Upper lobe of left lung (tissue), 6 donors: ENCODE measurements around the gene TUBG2. TPM values are rescaled to one million over a fixed set of nuclear protein-coding genes. Genes with fewer than 3 reads are reported as not detected.

Source experiments
- ATAC-seq, 2 donors: fragments of 200-7000 bp; cut with Tn5 transposase; one replicate each; pipeline ENCODE4 v1.9.1; 2022; ENCODE audit warnings: mild to moderate bottlenecking in 2 of 2, moderate library complexity in 2 of 2; ENCODE audit not compliant: low FRiP score in 2 of 2
- DNase-seq, 2 donors: peaks; one replicate each; pipeline ENCODE4 v3.0.0-alpha.2; 2019 to 2020
- H3K27ac ChIP-seq, 4 donors: fragments of 200-600 bp; sonication (generic); one replicate each; pipeline ENCODE4 v1.5.1; 2016 to 2019
- H3K27me3 ChIP-seq, 4 donors: fragments of 200-600 bp; sonication (generic); one replicate each; pipeline ENCODE4 v1.5.1; 2017 to 2019
- H3K36me3 ChIP-seq, 4 donors: fragments of 200-600 bp; sonication (generic); one replicate each; pipeline ENCODE4 v1.5.1; 2016 to 2019
- H3K4me1 ChIP-seq, 4 donors: fragments of 200-600 bp; sonication (generic); one replicate each; pipeline ENCODE4 v1.5.1; 2018 to 2019
- H3K4me3 ChIP-seq, 4 donors: fragments of 200-600 bp; sonication (generic); one replicate each; pipeline ENCODE4 v1.5.1; 2017 to 2019; ENCODE audit warnings: mild to moderate bottlenecking in 2 of 4, moderate library complexity in 1 of 4
- H3K9me3 ChIP-seq, 4 donors: fragments of 200-600 bp; sonication (generic); one replicate each; pipeline ENCODE4 v1.5.1; 2018 to 2019
- CTCF ChIP-seq, 6 experiments: fragments of 450-650 bp in 4 of 6; fragments of 200-600 bp in 2 of 6; sonication (generic) in 2 of 6; IDR thresholded peaks; one replicate each; pipeline ENCODE4 v1.5.1; 2016 to 2019; ENCODE audit warnings: antibody characterized with exemption in 6 of 6
- EP300 ChIP-seq, 4 donors: sonication (generic); formaldehyde crosslinking; IDR thresholded peaks; one replicate each; pipeline ENCODE4 v1.5.1; 2017; ENCODE audit warnings: antibody characterized with exemption in 4 of 4, control low read depth in 2 of 4
- POLR2A ChIP-seq, 4 donors: fragments of 450-650 bp; IDR thresholded peaks; one replicate each; pipeline ENCODE4 v1.5.1; 2016 to 2017; ENCODE audit warnings: antibody characterized with exemption in 4 of 4, mild to moderate bottlenecking in 2 of 4
- POLR2AphosphoS5 ChIP-seq, 2 donors: sonication (generic); formaldehyde crosslinking; IDR thresholded peaks; one replicate each; pipeline ENCODE4 v1.5.1; 2017; ENCODE audit warnings: antibody characterized with exemption in 2 of 2
- WGBS, 2 donors: methylation state at CpG; one replicate each; pipeline ENCODE4 v1.1.5; 2017 to 2018; 5-methylcytosine and 5-hydroxymethylcytosine counted together
- total RNA-seq, 6 donors: library from RNA; depleted of rRNA in 4 of 6; stranded (reverse); fragments of >200 nt in 4 of 6; gene quantifications; one replicate each; pipeline versions ENCODE4 v1.1.0 to v1.2.1, GENCODE V29; 2016 to 2021
- donor health status: DM: no; HTN: no; CAD: no; lungs with moderate emphysema.
- donor health status: DM: no; HTN: yes; CAD: no; lungs with severe emphysema.

Gene TUBG2
- total RNA-seq, 6 donors from 2014 or later = 12.4 to 104 (median 15.2) TPM

- Histone ChIP-seq H3K9me3 (no peaks in the 10 kb centered on the region), H3K36me3 (peaks cover 48 to 91% (median 67%) of the 10 kb centered on the region in 4 donors), H3K27me3 (no peaks in the 10 kb centered on the region), H3K27ac (no peak overlapping the region), H3K4me3 (no peak overlapping the region), H3K4me1 (no peaks in the 10 kb centered on the region)
- TF ChIP-seq CTCF (IDR thresholded peaks at IDR 0.05) = no peak
- TF ChIP-seq POLR2A (IDR thresholded peaks at IDR 0.05) = no peak
- no peak for TF ChIP-seq POLR2AphosphoS5 (IDR thresholded peaks at IDR 0.05)
- TF ChIP-seq EP300 (IDR thresholded peaks at IDR 0.05) = no peak
- WGBS, 2 donors = 88 to 91% methylated on average over 11 of the region's 11 CpGs
- no peak for ATAC-seq
- no peak for DNase-seq
Observed at GRCh38 chr17:42702446-42702845, 43.4 kb downstream of the TUBG2 start.

- peaks cover 68 to 99% (median 83%) of the 10 kb centered on the region in 4 donors for H3K36me3 ChIP-seq
- H3K4me3 ChIP-seq = no peak overlapping the region
- DNase-seq (no peak), ATAC-seq (no peak)
- no peaks in the 10 kb centered on the region for H3K4me1 ChIP-seq
- TF ChIP-seq POLR2AphosphoS5 (IDR thresholded peaks at IDR 0.05) (no peak), POLR2A (IDR thresholded peaks at IDR 0.05) (no peak), CTCF (IDR thresholded peaks at IDR 0.05) (no peak), EP300 (IDR thresholded peaks at IDR 0.05) (no peak)
- 95% methylated on average over 5 of the region's 5 CpGs for WGBS, 2 donors
- H3K27me3 ChIP-seq = no peaks in the 10 kb centered on the region
- no peaks in the 10 kb centered on the region for H3K9me3 ChIP-seq
- H3K27ac ChIP-seq = no peak overlapping the region
Observed at GRCh38 chr17:42704490-42704836, 45.4 kb downstream of the TUBG2 start.

GRCh38 chr17:42704837-42705494, 45.9 kb downstream of the TUBG2 start:
- Histone ChIP-seq H3K27ac (no peak overlapping the region), H3K36me3 (peaks cover 70 to 100% (median 88%) of the 10 kb centered on the region in 4 donors), H3K4me1 (no peaks in the 10 kb centered on the region), H3K4me3 (no peak overlapping the region), H3K9me3 (no peaks in the 10 kb centered on the region), H3K27me3 (no peaks in the 10 kb centered on the region)
- ATAC-seq (no peak), DNase-seq (no peak)
- 83 to 86% methylated on average over 8 of the region's 8 CpGs for WGBS, 2 donors
- TF ChIP-seq EP300 (IDR thresholded peaks at IDR 0.05) = no peak
- TF ChIP-seq POLR2AphosphoS5 (IDR thresholded peaks at IDR 0.05) = no peak
- TF ChIP-seq CTCF (IDR thresholded peaks at IDR 0.05) = no peak
- TF ChIP-seq POLR2A (IDR thresholded peaks at IDR 0.05) = no peak

GRCh38 chr17:42706732-42707131, 47.6 kb downstream of the TUBG2 start:
- Histone ChIP-seq H3K9me3 (no peaks in the 10 kb centered on the region), H3K4me3 (no peak overlapping the region), H3K27me3 (no peaks in the 10 kb centered on the region), H3K27ac (no peak overlapping the region), H3K36me3 (peaks cover 81 to 100% (median 97%) of the 10 kb centered on the region in 4 donors), H3K4me1 (no peaks in the 10 kb centered on the region)
- no peak for DNase-seq
- ATAC-seq = no peak
- WGBS, 2 donors = 68 to 77% methylated on average over 5 of the region's 5 CpGs
- TF ChIP-seq EP300 (IDR thresholded peaks at IDR 0.05) = no peak
- no peak for TF ChIP-seq POLR2A (IDR thresholded peaks at IDR 0.05)
- no peak for TF ChIP-seq POLR2AphosphoS5 (IDR thresholded peaks at IDR 0.05)
- TF ChIP-seq CTCF (IDR thresholded peaks at IDR 0.05) = no peak

GRCh38 chr17:42708588-42708987, 49.5 kb downstream of the TUBG2 start:
- Histone ChIP-seq H3K9me3 (no peaks in the 10 kb centered on the region), H3K4me3 (no peak overlapping the region), H3K27me3 (no peaks in the 10 kb centered on the region), H3K27ac (no peak overlapping the region), H3K36me3 (peaks cover 77 to 100% (median 93%) of the 10 kb centered on the region in 4 donors), H3K4me1 (no peaks in the 10 kb centered on the region)
- ATAC-seq (no peak), DNase-seq (no peak)
- 91 to 100% methylated on average over 3 of the region's 3 CpGs for WGBS, 2 donors
- TF ChIP-seq EP300 (IDR thresholded peaks at IDR 0.05) (no peak), POLR2AphosphoS5 (IDR thresholded peaks at IDR 0.05) (no peak), CTCF (IDR thresholded peaks at IDR 0.05) (no peak), POLR2A (IDR thresholded peaks at IDR 0.05) (no peak)
